H9 (cell line): ENCODE results near the gene FBXW4. TPM values are rescaled to one million over a fixed set of nuclear protein-coding genes. Genes with fewer than 3 reads are reported as not detected.

Source experiments
- DNase-seq: peaks from one replicate; pipeline ENCODE4 v3.0.0-alpha.2; 2017
- H2AFZ ChIP-seq: one replicate; pipeline ENCODE4 v1.6.1; 2013; ENCODE audit warnings: mild to moderate bottlenecking, low read length, control low read depth, moderate library complexity
- H2AK5ac ChIP-seq: 2 replicates; pipeline ENCODE4 v1.6.1; 2013; ENCODE audit warnings: low read length, control low read depth, mixed read lengths; ENCODE audit not compliant: insufficient read length
- H2BK120ac ChIP-seq: one replicate; pipeline ENCODE4 v1.6.1; 2013; ENCODE audit warnings: low read depth, mild to moderate bottlenecking, low read length, control low read depth, inconsistent platforms; ENCODE audit not compliant: poor library complexity, severe bottlenecking
- H2BK12ac ChIP-seq: 2 replicates; pipeline ENCODE4 v1.6.1; 2013; ENCODE audit warnings: low read length, control low read depth, mixed read lengths, low read depth; ENCODE audit not compliant: insufficient read length
- H2BK15ac ChIP-seq: 2 replicates; pipeline ENCODE4 v1.6.1; 2013; ENCODE audit warnings: low read depth, low read length, control low read depth
- H2BK20ac ChIP-seq: one replicate; pipeline ENCODE4 v1.6.1; 2013; ENCODE audit warnings: low read depth, mild to moderate bottlenecking, low read length, control low read depth, inconsistent platforms; ENCODE audit not compliant: poor library complexity, severe bottlenecking
- H2BK5ac ChIP-seq: 2 replicates; pipeline ENCODE4 v1.6.1; 2013; ENCODE audit warnings: low read length, control low read depth, mixed read lengths; ENCODE audit not compliant: insufficient read length
- H3K14ac ChIP-seq: 2 replicates; pipeline ENCODE4 v1.6.1; 2013; ENCODE audit warnings: low read length, control low read depth; ENCODE audit not compliant: insufficient read depth
- H3K18ac ChIP-seq: 2 replicates; pipeline ENCODE4 v1.6.1; 2013; ENCODE audit warnings: low read depth, mild to moderate bottlenecking, mixed read lengths, low read length, control low read depth; ENCODE audit not compliant: insufficient read length
- H3K23ac ChIP-seq: 2 replicates; pipeline ENCODE4 v1.6.1; 2013; ENCODE audit warnings: low read length, control low read depth, mixed read lengths, low read depth; ENCODE audit not compliant: insufficient read length
- H3K23me2 ChIP-seq: 2 replicates; pipeline ENCODE4 v1.6.1; 2013; ENCODE audit warnings: low read depth, mild to moderate bottlenecking, mixed read lengths, low read length, control low read depth; ENCODE audit not compliant: insufficient read length, poor library complexity, severe bottlenecking
- H3K27ac ChIP-seq: 2 replicates; pipeline ENCODE4 v1.5.1; 2013; ENCODE audit warnings: low read length, control low read depth, mixed read lengths, low read depth; ENCODE audit not compliant: insufficient read length
- H3K27me3 ChIP-seq: 2 replicates; pipeline ENCODE4 v1.6.1; 2013; ENCODE audit warnings: low read length, control low read depth, inconsistent platforms; ENCODE audit not compliant: insufficient read depth
- H3K4ac ChIP-seq: 2 replicates; pipeline ENCODE4 v1.6.1; 2013; ENCODE audit warnings: low read depth, mild to moderate bottlenecking, control low read depth, inconsistent platforms, low read length, moderate library complexity
- H3K4me1 ChIP-seq: 2 replicates; pipeline ENCODE4 v1.6.1; 2013; ENCODE audit warnings: low read length, control low read depth, inconsistent platforms; ENCODE audit not compliant: insufficient read depth
- H3K4me2 ChIP-seq: 2 replicates; pipeline ENCODE4 v1.6.1; 2013; ENCODE audit warnings: low read length, control low read depth, mixed read lengths; ENCODE audit not compliant: insufficient read length, insufficient read depth
- H3K56ac ChIP-seq: 2 replicates; pipeline ENCODE4 v1.6.1; 2013; ENCODE audit warnings: low read depth, mild to moderate bottlenecking, mixed read lengths, low read length, control low read depth; ENCODE audit not compliant: insufficient read length
- H3K79me1 ChIP-seq: 2 replicates; pipeline ENCODE4 v1.6.1; 2013; ENCODE audit warnings: low read depth, mild to moderate bottlenecking, moderate library complexity, low read length, control low read depth, inconsistent platforms; ENCODE audit not compliant: insufficient read depth, poor library complexity, severe bottlenecking
- H3K79me2 ChIP-seq: 2 replicates; pipeline ENCODE4 v1.6.1; 2013; ENCODE audit warnings: low read length, control low read depth, inconsistent platforms; ENCODE audit not compliant: insufficient read depth
- H3K9ac ChIP-seq: 2 replicates; pipeline ENCODE4 v1.6.1; 2013; ENCODE audit warnings: low read length, control low read depth, mixed read lengths; ENCODE audit not compliant: insufficient read length; ENCODE audit errors: extremely low read depth
- H3K9me3 ChIP-seq: one replicate; pipeline ENCODE4 v1.6.1; 2013; ENCODE audit warnings: low read depth, low read length, inconsistent platforms; ENCODE audit not compliant: control insufficient read depth
- H3T11ph ChIP-seq: one replicate; pipeline ENCODE4 v1.6.1; 2013; ENCODE audit warnings: mild to moderate bottlenecking, low read length, control low read depth, inconsistent platforms
- H4K20me1 ChIP-seq: one replicate; pipeline ENCODE4 v1.6.1; 2013; ENCODE audit not compliant: control insufficient read depth, insufficient read length, insufficient read depth
- H4K5ac ChIP-seq: 2 replicates; pipeline ENCODE4 v1.6.1; 2013; ENCODE audit warnings: low read depth, mild to moderate bottlenecking, mixed read lengths, low read length, control low read depth; ENCODE audit not compliant: insufficient read length
- H4K8ac ChIP-seq: replicated peaks from 2 replicates; pipeline ENCODE4 v1.6.1; 2013; ENCODE audit warnings: low read length, control low read depth, mixed read lengths, low read depth; ENCODE audit not compliant: insufficient read length
- H4K91ac ChIP-seq: 2 replicates; pipeline ENCODE4 v1.6.1; 2013; ENCODE audit warnings: low read depth, mild to moderate bottlenecking, moderate library complexity, mixed read lengths, low read length, control low read depth; ENCODE audit not compliant: insufficient read length
- H3K27ac Mint-ChIP-seq, 3 experiments: 2 replicates in 2 of 3; 3 replicates in 1 of 3; pipeline ENCODE4 v1.8.0; 2020 to 2021; ENCODE audit warnings: mixed read lengths in 3 of 3, mild to moderate bottlenecking in 1 of 3, moderate library complexity in 1 of 3
- H3K27me3 Mint-ChIP-seq: 2 replicates; pipeline ENCODE4 v1.8.0; 2021; ENCODE audit warnings: low read depth, mild to moderate bottlenecking, moderate library complexity, mixed read lengths
- H3K36me3 Mint-ChIP-seq, 3 experiments: 2 replicates in 2 of 3; 3 replicates in 1 of 3; pipeline ENCODE4 v1.8.0; 2020 to 2021; ENCODE audit warnings: low read depth in 3 of 3, mixed read lengths in 3 of 3; ENCODE audit not compliant: insufficient read depth in 1 of 3
- H3K4me1 Mint-ChIP-seq, 2 experiments: 2 replicates each; pipeline ENCODE4 v1.8.0; 2020; ENCODE audit warnings: mixed read lengths in 2 of 2
- H3K4me3 Mint-ChIP-seq, 2 experiments: 2 replicates in 1 of 2; 3 replicates in 1 of 2; pipeline ENCODE4 v1.8.0; 2020 to 2021; ENCODE audit warnings: mild to moderate bottlenecking in 2 of 2, mixed read lengths in 2 of 2, moderate library complexity in 1 of 2
- H3K9me3 Mint-ChIP-seq, 2 experiments: 2 replicates in 1 of 2; 3 replicates in 1 of 2; pipeline ENCODE4 v1.8.0; 2020; ENCODE audit warnings: mild to moderate bottlenecking in 2 of 2, mixed read lengths in 2 of 2, moderate library complexity in 1 of 2
- CTCF ChIP-seq: fragments of 200-600 bp; sonication (generic); conservative IDR thresholded peaks from 3 replicates; pipeline ENCODE4 v1.8.0; 2021; ENCODE audit warnings: antibody characterized with exemption, mild to moderate bottlenecking
- WGBS: extraction: QIAGEN DNeasy Blood & Tissue Kit; methylation state at CpG from one replicate; pipeline ENCODE4 v1.1.7; 2013; ENCODE audit warnings: missing lambda C conversion rate, low lambda C conversion rate, mixed read lengths; ENCODE audit not compliant: insufficient read length; ENCODE audit errors: extremely low coverage; 5-methylcytosine and 5-hydroxymethylcytosine counted together
- total RNA-seq: library from RNA; stranded (reverse); gene quantifications from 2 replicates; pipeline ENCODE4 v1.2.1, GENCODE V29; 2021

FBXW4 gene
- total RNA-seq, 1 experiment from 2014 or later: 41.6 TPM

DNA sequence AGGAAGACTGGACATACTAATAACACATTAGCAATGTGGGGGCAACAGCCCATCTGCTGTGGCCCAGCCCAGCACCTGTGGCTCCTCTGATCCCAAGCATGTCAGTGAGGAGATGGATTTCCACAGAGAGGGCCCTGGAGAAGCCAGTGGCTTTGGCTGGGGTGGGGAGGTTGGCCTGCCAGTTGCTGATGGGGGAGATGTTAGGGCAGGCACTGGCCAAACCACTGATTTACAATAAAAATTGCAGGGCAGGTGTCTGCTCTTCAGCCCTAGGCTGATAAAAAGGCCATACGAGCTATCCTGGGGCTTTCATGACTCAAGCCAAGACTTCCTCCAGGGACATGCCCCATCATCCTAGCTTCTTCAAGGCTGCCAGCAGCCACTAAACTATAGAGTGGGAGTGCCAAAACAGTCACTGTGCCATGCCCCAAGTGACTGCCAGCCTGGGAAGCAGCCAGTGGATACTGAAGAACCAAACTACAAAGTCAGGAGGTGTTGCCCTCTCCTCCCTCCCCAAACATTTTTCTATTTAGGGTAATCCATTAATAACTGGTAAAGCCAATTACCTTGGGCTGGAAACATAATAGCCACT lies 69.1 kb downstream of the FBXW4 start:
- H3K23ac ChIP-seq: no peak overlapping the region
- Mint-ChIP-seq H3K4me1 (peaks cover 0 to 7% of the 10 kb centered on the region in 2 experiments; a peak in 3 of 4 replicates), H3K27me3 (no peaks in the 10 kb centered on the region)

More for the DNA sequence above, 69.1 kb downstream of the FBXW4 start:
- H3K36me3 Mint-ChIP-seq: peaks cover 6 to 28% (median 11%) of the 10 kb centered on the region in 3 experiments; a peak in 6 of 7 replicates
- H3K27me3 ChIP-seq: no peaks in the 10 kb centered on the region
- H2AK5ac ChIP-seq: no peak overlapping the region
- H3K9me3 Mint-ChIP-seq: no peaks in the 10 kb centered on the region
- no peak for DNase-seq
- H3T11ph ChIP-seq: no peak overlapping the region
- no peak overlapping the region for H2BK20ac ChIP-seq
- H3K18ac ChIP-seq: no peak overlapping the region
- H3K4me1 ChIP-seq: no peaks in the 10 kb centered on the region
- no peak overlapping the region; a peak in 1 of 7 replicates for H3K27ac Mint-ChIP-seq
- WGBS: no CpG with 5 or more reads among the region's 1 CpG
- no peak overlapping the region for H4K91ac ChIP-seq
- no peak overlapping the region for H2BK5ac ChIP-seq
- no peak overlapping the region for H2BK15ac ChIP-seq
- H3K79me2 ChIP-seq: no peaks in the 10 kb centered on the region
- TF ChIP-seq CTCF: no peak
- H4K8ac ChIP-seq: no peak overlapping the region
- H3K9me3 ChIP-seq: no peaks in the 10 kb centered on the region
- no peak overlapping the region; the same call in 1 of the 2 replicates for H3K14ac ChIP-seq
- H3K56ac ChIP-seq: no peak overlapping the region
- no peaks in the 10 kb centered on the region for H3K23me2 ChIP-seq
- no peak overlapping the region for H3K4me3 Mint-ChIP-seq
- H2AFZ ChIP-seq: no peak overlapping the region
- H3K9ac ChIP-seq: no peak overlapping the region
- no peaks in the 10 kb centered on the region for H4K20me1 ChIP-seq
- H3K4me2 ChIP-seq: no peak overlapping the region
- H2BK120ac ChIP-seq: no peak overlapping the region
- H3K4ac ChIP-seq: no peak overlapping the region
- no peaks in the 10 kb centered on the region for H3K79me1 ChIP-seq
- H2BK12ac ChIP-seq: no peak overlapping the region
- H3K27ac ChIP-seq: no peak overlapping the region
- H4K5ac ChIP-seq: no peak overlapping the region
